Measurements from ENCODE around the gene PPIF.

PPIF gene

GRCh38 chr10:79390057-79390456 lies 42.8 kb downstream of the PPIF start:
- no peak for DNase-seq

GRCh38 chr10:79390551-79391229 lies 43.4 kb downstream of the PPIF start:
- no peak for DNase-seq

DNA sequence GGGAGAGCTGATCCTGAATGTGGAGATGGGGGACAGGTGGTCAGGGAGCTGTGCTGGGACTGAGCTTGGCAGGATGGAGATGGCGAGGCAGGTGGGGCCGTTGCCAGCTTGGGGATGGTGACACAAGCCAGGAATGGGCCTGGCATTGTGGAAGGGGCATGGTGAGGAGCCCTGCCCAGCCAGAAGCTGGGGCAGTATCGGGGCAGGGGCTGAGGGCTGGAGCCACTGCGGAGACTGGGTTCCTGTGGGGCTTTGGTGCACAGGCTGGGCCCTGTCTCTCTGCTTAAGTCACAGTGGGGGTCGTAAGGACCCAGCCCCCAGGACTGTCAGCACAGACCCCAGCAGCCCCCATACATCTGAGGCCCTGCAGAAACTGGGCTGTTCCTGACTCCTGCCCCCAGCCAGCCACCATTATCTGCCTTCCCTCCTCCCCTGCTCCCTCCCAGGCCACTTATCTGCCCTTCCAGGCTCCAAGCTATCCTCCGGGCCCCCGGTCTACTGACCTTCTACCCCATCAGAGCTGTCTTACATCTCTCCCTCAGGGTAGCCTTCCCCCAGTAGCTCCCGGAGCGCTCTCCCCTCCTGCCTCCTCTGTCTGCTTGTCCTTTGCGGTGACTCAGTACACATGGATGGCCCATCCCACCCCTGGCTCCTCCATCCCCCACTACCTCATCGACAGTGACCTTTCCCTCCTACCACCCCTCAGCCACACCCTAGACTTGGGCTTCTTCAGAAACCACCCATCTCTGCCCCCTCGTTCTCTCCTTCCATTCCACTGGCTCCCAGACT lies 44.2 kb downstream of the PPIF start:
- DNase-seq = no peak

DNA sequence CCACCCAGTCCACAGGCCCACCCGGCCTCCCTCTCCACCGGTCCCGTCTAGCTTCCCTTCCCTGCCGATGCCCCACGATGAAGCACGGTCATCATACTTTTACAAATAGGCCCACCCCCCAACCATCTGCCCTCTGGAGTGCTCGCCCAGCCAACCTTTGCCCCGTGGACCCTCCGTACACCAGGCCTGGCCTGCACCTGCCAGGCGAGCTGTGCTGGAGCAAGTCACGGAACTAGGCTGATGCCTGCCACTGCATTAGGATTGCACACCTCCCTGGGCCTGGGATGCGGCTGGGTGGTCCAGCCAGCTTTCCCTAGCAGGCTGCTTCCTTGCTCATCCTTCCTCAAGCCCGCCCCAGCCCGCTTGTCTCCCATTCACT lies 44.7 kb downstream of the PPIF start:
- DNase-seq = no peak

GRCh38 chr10:79392506-79393176 lies 45.4 kb downstream of the PPIF start:
- DNase-seq = no peak

- DNase-seq = no peak
These were observed 46.1 kb downstream of the PPIF start for GRCh38 chr10:79393221-79393923.

DNA sequence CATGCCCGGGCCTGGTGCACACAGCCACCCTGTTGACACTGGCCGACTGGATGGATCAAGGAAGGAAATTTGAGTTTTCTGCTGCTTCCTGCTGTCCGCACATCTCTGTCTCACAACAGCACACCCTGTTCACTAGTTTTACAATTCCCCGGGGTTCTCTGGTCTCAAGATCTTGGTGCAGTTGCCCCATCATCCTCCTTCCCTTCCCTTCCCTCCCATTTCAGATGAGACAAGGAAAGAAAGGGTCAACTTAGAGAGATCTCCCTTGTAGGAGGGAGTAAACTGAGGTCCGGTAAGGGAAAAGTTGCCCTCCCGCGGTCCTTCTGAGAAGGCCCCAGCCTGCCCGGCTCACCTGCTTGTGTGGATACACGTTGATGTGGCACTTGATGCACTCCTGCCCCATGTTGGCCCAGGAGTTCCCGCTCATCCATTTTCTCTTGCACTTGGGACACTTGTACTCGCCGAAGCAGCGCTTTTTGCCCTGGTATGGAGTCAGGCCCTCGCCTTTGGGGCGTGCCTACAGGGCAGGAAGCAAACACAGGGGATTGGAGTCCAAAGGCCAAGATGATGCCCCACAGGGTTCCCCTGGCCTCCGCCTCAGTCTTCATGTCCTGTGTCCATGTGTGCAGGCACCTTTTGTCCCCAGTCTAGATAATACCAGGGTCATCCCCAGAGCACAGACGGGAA lies 46.8 kb downstream of the PPIF start:
- no peak for DNase-seq

DNA sequence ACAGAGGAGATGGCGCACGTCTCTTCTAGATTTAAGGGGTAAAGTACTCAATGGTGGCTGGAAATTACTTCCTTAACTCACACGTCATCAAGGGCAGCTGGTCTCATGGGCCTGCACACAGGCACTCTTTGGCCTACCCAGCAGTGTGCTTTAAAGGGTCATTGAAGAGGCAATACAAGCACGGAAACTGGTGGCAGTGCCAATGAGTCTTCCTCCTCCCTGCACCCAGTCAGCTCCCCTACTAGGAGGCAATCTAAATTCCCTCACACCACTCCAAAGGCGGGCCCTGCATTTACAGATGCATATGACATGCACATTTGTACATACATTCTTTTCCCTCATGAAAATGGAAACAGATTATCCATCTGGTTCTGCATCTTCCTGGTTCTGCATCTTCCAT lies 47.4 kb downstream of the PPIF start:
- no peak for DNase-seq

- no peak for DNase-seq
These were observed 49.3 kb downstream of the PPIF start for GRCh38 chr10:79396520-79396919.

DNA sequence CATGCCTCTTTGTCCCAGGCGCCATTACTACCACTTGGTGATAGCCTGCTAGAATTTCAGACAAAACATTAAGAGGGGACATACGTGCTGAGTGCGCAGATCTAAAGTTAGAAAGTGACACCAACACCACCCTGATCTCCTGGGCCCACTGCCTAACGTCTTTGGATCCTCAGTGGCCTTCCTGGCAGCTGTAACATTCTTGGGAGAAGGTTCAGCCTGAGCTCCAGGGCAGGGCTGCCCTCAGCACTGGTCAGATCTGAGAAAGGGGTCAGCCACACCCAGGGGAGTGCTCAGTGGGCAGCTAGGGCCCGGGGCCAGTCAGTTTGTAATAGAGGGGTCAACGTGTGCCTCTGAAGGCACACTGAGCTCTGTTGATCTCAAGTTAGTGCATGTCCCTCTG lies 49.8 kb downstream of the PPIF start:
- no peak for DNase-seq

GRCh38 chr10:79397575-79398303 lies 50.5 kb downstream of the PPIF start:
- DNase-seq = no peak

- no peak for DNase-seq
These were observed 51.4 kb downstream of the PPIF start for GRCh38 chr10:79398642-79399041.

DNA sequence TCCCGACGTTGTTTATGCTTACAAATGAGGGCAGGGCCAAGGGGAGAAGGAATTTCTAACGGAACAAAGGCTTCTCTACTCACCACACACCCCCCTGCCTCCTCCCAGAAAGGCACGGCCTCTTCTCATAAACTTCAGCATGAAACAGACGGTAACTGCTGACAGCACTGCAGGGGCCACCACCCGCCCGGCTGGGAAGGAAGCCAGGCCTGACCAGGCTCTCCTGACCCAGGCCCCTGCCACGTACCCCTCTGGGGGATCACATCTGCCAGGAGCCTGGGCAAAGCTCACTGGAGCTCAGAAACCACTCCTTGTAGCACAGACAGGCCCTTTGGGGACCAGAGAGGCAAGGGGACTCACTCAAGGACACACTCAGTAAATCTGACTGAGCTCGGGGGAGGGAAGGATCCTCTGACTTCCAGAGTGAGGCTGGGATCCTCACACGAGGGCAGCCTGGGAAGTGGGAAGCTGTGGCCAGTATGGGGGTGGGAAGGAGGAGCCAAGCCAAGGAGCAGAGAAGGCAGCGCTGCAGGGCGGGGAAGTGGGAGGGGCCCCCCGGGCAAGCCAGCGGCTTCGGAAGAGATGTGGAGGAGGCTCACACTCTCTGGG lies 52.1 kb downstream of the PPIF start:
- no peak for DNase-seq

DNA sequence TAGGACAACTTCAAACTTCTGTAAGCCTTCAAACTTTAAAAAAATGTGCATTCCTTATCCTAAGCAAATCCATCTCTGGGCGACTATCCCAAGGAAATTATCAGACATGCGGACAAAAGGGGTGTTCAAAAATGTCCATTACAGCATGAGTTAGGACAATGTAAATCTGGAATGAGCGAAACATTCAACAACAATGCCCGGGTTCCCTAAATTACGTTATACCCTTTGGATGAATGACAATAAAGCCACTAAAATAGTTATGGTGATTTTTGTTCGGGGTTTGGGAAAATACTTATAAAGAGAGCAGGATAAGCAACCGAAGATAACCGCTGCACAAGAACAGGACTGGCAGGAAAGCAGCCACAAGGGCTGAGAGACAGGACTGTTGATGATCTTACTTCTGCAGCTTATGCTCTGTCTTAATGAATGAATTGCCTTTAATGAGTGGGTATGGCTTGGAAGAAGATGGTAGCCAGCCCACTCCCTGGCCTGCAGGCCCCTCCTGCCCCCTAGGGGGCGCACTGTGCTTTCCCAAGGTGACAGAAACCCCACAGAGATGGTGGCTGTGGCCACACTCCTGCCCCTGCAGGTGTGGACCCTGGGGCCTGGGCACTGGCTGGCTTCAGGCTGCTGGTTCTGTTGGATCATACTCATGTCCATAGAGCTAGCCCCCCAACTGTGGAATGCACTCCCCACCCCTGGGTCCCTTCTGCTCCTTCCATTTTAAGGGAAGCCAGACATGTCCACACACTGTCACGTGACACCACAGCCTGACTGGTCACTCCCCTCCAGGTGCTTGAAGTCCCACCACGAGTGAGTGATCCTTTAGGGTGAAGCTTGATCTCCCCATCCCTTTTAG lies 53.1 kb downstream of the PPIF start:
- DNase-seq = peak in 1 of 2 experiments; percentile 41

- no peak for DNase-seq
These were observed 54.0 kb downstream of the PPIF start for GRCh38 chr10:79401015-79401921.

- no peak for DNase-seq
These were observed 55.3 kb downstream of the PPIF start for GRCh38 chr10:79402625-79402946.

GRCh38 chr10:79402951-79403350 lies 55.7 kb downstream of the PPIF start:
- no peak for DNase-seq

- DNase-seq = no peak
These were observed 56.4 kb downstream of the PPIF start for GRCh38 chr10:79403441-79404230.

DNA sequence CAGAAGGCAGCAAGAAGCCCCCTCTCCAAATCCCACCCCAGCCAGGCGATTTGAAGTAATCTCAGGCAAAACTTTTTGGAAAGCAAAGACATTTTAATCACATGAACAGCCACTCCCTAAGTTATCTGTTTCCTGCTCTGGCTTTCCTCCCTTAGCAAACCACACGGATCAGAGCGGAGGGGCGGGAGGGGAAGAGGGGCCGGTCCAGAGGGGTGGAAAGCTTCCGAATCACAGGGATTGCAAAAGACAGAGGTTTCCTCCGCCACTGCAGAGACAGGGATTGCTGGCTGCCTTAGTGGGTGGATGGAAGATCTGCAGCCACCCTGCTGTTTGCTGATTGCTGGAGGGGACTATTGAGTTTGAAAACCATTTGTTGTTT lies 57.0 kb downstream of the PPIF start:
- no peak for DNase-seq

Measured in stimulated activated CD4-positive, alpha-beta T cell treated with anti-CD3 and anti-CD28 coated beads, Interleukin-4, amount 100 ng/mL, for 4 hours (primary cell).